Neural progenitor cell (in vitro differentiated cells): ENCODE data around the gene OTUD1.

Experiments used
- CTCF ChIP-seq: fragments of 200-600 bp; sonication (generic); IDR thresholded peaks from 2 replicates; pipeline ENCODE4 v1.5.1; 2017; ENCODE audit warnings: antibody characterized with exemption, mild to moderate bottlenecking
- EZH2 ChIP-seq: fragments of 200-600 bp; sonication (generic); IDR thresholded peaks from 2 replicates; pipeline ENCODE4 v1.6.1; 2017; ENCODE audit warnings: antibody characterized with exemption, mild to moderate bottlenecking, moderate library complexity
- EZH2phosphoT487 ChIP-seq: fragments of 200-600 bp; sonication (generic); IDR thresholded peaks from 2 replicates; pipeline ENCODE4 v1.6.1; 2017; ENCODE audit warnings: antibody characterized with exemption

- no peak for TF ChIP-seq CTCF
- no peak for TF ChIP-seq EZH2phosphoT487
- no peak for TF ChIP-seq EZH2
These were observed 3.5 kb upstream of the OTUD1 start for GRCh38 chr10:23435378-23435777.
